Lower lobe of right lung (tissue), 2 donors: ENCODE measurements around the gene SPHK2. TPM values are rescaled to one million over a fixed set of nuclear protein-coding genes. Genes with fewer than 3 reads are reported as not detected.

Experiments
- ATAC-seq, 2 donors: fragments of 200-7000 bp; cut with Tn5 transposase; one replicate each; pipeline ENCODE4 v1.9.1; 2020 to 2022; ENCODE audit warnings: mild to moderate bottlenecking in 2 of 2, moderate library complexity in 2 of 2
- DNase-seq: peaks from one replicate; pipeline ENCODE4 v3.0.0-alpha.2; 2020
- H3K27ac ChIP-seq: fragments of 200-600 bp; one replicate; pipeline ENCODE4 v1.8.0; 2022
- H3K27me3 ChIP-seq: fragments of 200-600 bp; one replicate; pipeline ENCODE4 v1.8.0; 2022; ENCODE audit warnings: low read depth
- H3K36me3 ChIP-seq: fragments of 200-600 bp; one replicate; pipeline ENCODE4 v1.8.0; 2022; ENCODE audit warnings: mild to moderate bottlenecking
- H3K4me1 ChIP-seq: fragments of 200-600 bp; one replicate; pipeline ENCODE4 v1.8.0; 2022
- H3K4me3 ChIP-seq: fragments of 200-600 bp; one replicate; pipeline ENCODE4 v1.8.0; 2022; ENCODE audit warnings: mild to moderate bottlenecking
- H3K9me3 ChIP-seq: fragments of 200-600 bp; one replicate; pipeline ENCODE4 v1.8.0; 2022
- intact Hi-C: fragments of 100-400 bp; cut with DNase I; formaldehyde crosslinking; loops from one replicate; pipeline ENCODE4 v1.11.0; 2022
- total RNA-seq: library from RNA; stranded (reverse); fragmentation: NEBNext Ultra II Directional; extraction: Animal tissue kit (Norgen Biotek cat#: 25700); gene quantifications from one replicate; pipeline ENCODE4 v1.2.1, GENCODE V29; 2021
- TF ChIP-seq, protein P1 (sequence below): fragments of 200-600 bp; IDR thresholded peaks from one replicate; pipeline ENCODE4 v1.8.0; 2022; ENCODE audit warnings: antibody characterized with exemption, mild to moderate bottlenecking
- donor health status: DM: no; HTN: yes; CAD: no; lungs with severe emphysema.

SPHK2 gene
- total RNA-seq, 1 donor from 2014 or later, result 23.8 TPM

- Histone ChIP-seq H3K9me3 (no peaks in the 10 kb centered on the region), H3K27ac (peak overlapping the region; percentile 70), H3K36me3 (peaks cover 21% of the 10 kb centered on the region), H3K27me3 (no peaks in the 10 kb centered on the region), H3K4me3 (peak overlapping the region; percentile 56), H3K4me1 (peaks cover 38% of the 10 kb centered on the region)
- ATAC-seq (no peak), DNase-seq (peak; percentile 49)
- intact Hi-C loops, result no loop called here
- TF ChIP-seq, protein P1, sequence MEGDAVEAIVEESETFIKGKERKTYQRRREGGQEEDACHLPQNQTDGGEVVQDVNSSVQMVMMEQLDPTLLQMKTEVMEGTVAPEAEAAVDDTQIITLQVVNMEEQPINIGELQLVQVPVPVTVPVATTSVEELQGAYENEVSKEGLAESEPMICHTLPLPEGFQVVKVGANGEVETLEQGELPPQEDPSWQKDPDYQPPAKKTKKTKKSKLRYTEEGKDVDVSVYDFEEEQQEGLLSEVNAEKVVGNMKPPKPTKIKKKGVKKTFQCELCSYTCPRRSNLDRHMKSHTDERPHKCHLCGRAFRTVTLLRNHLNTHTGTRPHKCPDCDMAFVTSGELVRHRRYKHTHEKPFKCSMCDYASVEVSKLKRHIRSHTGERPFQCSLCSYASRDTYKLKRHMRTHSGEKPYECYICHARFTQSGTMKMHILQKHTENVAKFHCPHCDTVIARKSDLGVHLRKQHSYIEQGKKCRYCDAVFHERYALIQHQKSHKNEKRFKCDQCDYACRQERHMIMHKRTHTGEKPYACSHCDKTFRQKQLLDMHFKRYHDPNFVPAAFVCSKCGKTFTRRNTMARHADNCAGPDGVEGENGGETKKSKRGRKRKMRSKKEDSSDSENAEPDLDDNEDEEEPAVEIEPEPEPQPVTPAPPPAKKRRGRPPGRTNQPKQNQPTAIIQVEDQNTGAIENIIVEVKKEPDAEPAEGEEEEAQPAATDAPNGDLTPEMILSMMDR, result no peak
Observed at GRCh38 chr19:48624791-48625723, 5.8 kb downstream of the SPHK2 start.

- no peak for ATAC-seq
- no peaks in the 10 kb centered on the region for H3K27me3 ChIP-seq
- peaks cover 43% of the 10 kb centered on the region for H3K4me1 ChIP-seq
- H3K36me3 ChIP-seq, result peaks cover 29% of the 10 kb centered on the region
- no peaks in the 10 kb centered on the region for H3K9me3 ChIP-seq
- H3K27ac ChIP-seq, result no peak overlapping the region
- peak; percentile 49 for DNase-seq
- intact Hi-C loops, result no loop called here
- H3K4me3 ChIP-seq, result no peak overlapping the region
- TF ChIP-seq, protein P1, result no peak
Observed at GRCh38 chr19:48625891-48626327, 6.6 kb downstream of the SPHK2 start.

GRCh38 chr19:48627201-48627864, 8.0 kb downstream of the SPHK2 start:
- Histone ChIP-seq H3K27me3 (no peaks in the 10 kb centered on the region), H3K4me1 (peaks cover 58% of the 10 kb centered on the region), H3K4me3 (no peak overlapping the region), H3K9me3 (no peaks in the 10 kb centered on the region), H3K27ac (no peak overlapping the region), H3K36me3 (peaks cover 40% of the 10 kb centered on the region)
- intact Hi-C loops, result no loop called here
- TF ChIP-seq, protein P1, result no peak
- no peak for ATAC-seq
- no peak for DNase-seq

GRCh38 chr19:48627865-48628314, 8.6 kb downstream of the SPHK2 start:
- Histone ChIP-seq H3K4me1 (peaks cover 61% of the 10 kb centered on the region), H3K27me3 (no peaks in the 10 kb centered on the region), H3K9me3 (no peaks in the 10 kb centered on the region), H3K4me3 (no peak overlapping the region), H3K27ac (no peak overlapping the region), H3K36me3 (peaks cover 45% of the 10 kb centered on the region)
- intact Hi-C loops, result no loop called here
- no peak for ATAC-seq
- DNase-seq, result no peak
- TF ChIP-seq, protein P1, result no peak

GRCh38 chr19:48628486-48629296, 9.4 kb downstream of the SPHK2 start:
- Histone ChIP-seq H3K4me3 (no peak overlapping the region), H3K4me1 (peaks cover 61% of the 10 kb centered on the region), H3K27ac (no peak overlapping the region), H3K36me3 (peaks cover 53% of the 10 kb centered on the region), H3K27me3 (no peaks in the 10 kb centered on the region), H3K9me3 (no peaks in the 10 kb centered on the region)
- ATAC-seq (no peak), DNase-seq (no peak)
- TF ChIP-seq, protein P1, result no peak
- intact Hi-C loops, result no loop called here
